Measurements from ENCODE around the gene MRPS26. TPM values are rescaled to one million over a fixed set of nuclear protein-coding genes. Genes with fewer than 3 reads are reported as not detected.
"Not testable (repeated sequence)": the region's sequence is repeated elsewhere in the genome, so short reads cannot be mapped to it uniquely, and the experiment has no call there.

MRPS26 gene
- 10 to 100 TPM; 65.2 to 76.5 (median 70.7) TPM for polyA plus RNA-seq

GRCh38 chr20:3045816-3046676 is at the start of gene MRPS26:
Gene MRPS26, plus strand, starts transcription at chr20:3046052. Its CDS starts 17 bp downstream, at chr20:3046069.
- Mint-ChIP-seq H3K4me3 (peak within 1 kb of the TSS; percentile 81 to 93 (median 85)), H3K4me1 (peaks cover 14 to 16% of the 10 kb centered on the region in 2 donors), H3K27me3 (ENCODE audit: low read depth in 3 of 3) (peaks cover 6 to 16% (median 7%) of the 10 kb centered on the region in 3 donors), H3K36me3 (peaks cover 0 to 14% (median 0%) of the 10 kb centered on the region in 3 donors), H3K9me3 (no peaks in the 10 kb centered on the region), H3K27ac (peak within 1 kb of the TSS; percentile 78 to 87 (median 83))
- DNase-seq = peak; percentile 76 to 79 (median 78)

GRCh38 chr20:2998728-2999127 is 47.1 kb upstream of the MRPS26 start:
- H3K36me3 Mint-ChIP-seq = peaks cover 5 to 22% (median 6%) of the 10 kb centered on the region in 3 donors
- peaks cover 2 to 6% of the 10 kb centered on the region in 2 donors for H3K4me1 Mint-ChIP-seq
- H3K4me3 Mint-ChIP-seq = no peak overlapping the region
- no peaks in the 10 kb centered on the region for H3K9me3 Mint-ChIP-seq
- no peak for DNase-seq
- peak overlapping the region in 2 of 6 donors; percentile 62 to 64 for H3K27ac Mint-ChIP-seq
- peaks cover 2 to 4% (median 4%) of the 10 kb centered on the region in 3 donors for H3K27me3 Mint-ChIP-seq (ENCODE audit: low read depth in 3 of 3)

DNA sequence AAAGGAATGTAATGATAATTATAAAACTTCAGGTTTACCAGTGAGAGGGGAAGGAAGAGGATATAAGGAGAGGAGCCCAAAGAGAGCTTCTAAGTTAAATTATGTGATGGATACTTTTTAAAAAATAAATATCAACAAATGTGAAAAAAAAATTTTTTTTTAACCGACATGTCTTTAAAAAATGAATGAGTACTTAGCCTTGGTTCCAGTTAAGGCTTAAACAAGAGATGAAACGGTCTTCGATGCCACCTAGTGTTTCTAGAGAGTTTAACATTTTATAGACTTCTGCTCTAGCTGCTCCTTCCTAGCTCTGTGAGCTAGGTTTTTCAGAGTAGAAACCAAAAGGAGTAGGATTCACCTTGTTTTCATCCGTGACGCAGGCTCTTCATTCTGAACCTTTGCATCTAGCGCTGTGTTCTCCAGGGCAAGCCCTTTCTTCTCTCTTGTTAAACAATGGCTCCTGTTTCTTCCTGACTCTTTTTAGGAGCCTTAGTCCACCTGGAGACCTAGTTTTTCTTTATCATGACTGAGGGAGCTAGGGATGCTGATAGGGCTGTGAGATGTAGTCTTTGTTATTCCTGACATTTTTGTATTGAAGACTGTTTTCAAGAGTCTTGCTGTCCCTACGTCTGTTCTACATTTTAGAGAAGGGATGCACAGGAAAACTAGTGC is 44.9 kb upstream of the MRPS26 start:
- no peaks in the 10 kb centered on the region for H3K9me3 Mint-ChIP-seq
- DNase-seq = peak; percentile 19 to 64 (median 28)
- H3K4me1 Mint-ChIP-seq = peaks cover 2 to 6% of the 10 kb centered on the region in 2 donors
- H3K27me3 Mint-ChIP-seq (ENCODE audit: low read depth in 3 of 3) = peaks cover 2 to 6% (median 3%) of the 10 kb centered on the region in 3 donors
- H3K27ac Mint-ChIP-seq = peak overlapping the region in 5 of 6 donors; percentile 14 to 64 (median 43)
- no peak overlapping the region for H3K4me3 Mint-ChIP-seq
- H3K36me3 Mint-ChIP-seq = peaks cover 2 to 21% (median 6%) of the 10 kb centered on the region in 3 donors

DNA sequence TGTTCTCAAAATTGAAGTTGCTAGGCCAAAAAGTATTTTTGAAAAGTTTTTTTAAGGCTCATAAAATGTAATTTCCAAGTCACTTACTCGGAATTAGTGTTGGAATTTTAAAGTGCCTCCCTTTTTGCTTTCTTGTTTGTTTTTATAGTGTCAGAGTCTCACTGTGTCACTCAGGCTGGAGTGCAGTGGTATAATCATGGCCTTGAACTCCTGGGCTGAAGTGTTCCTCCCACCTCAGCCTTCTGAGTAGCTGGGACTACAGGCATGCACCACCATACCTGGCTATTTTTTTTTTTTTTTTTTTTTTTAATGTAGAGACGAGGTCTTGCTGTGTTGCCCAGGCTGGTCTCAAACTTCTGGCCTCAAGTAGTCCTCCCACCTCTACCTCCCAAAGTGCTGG is 42.4 kb upstream of the MRPS26 start:
- no peak overlapping the region for H3K27ac Mint-ChIP-seq
- DNase-seq = no peak
- H3K36me3 Mint-ChIP-seq = peaks cover 14 to 33% (median 21%) of the 10 kb centered on the region in 3 donors
- peaks cover 2 to 6% of the 10 kb centered on the region in 2 donors for H3K4me1 Mint-ChIP-seq
- H3K9me3 Mint-ChIP-seq = no peaks in the 10 kb centered on the region
- no peak overlapping the region for H3K4me3 Mint-ChIP-seq
- peaks cover 2 to 4% (median 3%) of the 10 kb centered on the region in 3 donors for H3K27me3 Mint-ChIP-seq (ENCODE audit: low read depth in 3 of 3)

GRCh38 chr20:3010985-3011723 is 34.7 kb upstream of the MRPS26 start:
- no peaks in the 10 kb centered on the region for H3K9me3 Mint-ChIP-seq
- DNase-seq = no peak
- peak overlapping the region in 3 of 6 donors; percentile 40 to 55 (median 42) for H3K27ac Mint-ChIP-seq
- no peaks in the 10 kb centered on the region for H3K4me1 Mint-ChIP-seq
- H3K36me3 Mint-ChIP-seq = peaks cover 16 to 39% (median 32%) of the 10 kb centered on the region in 3 donors
- peaks cover 0 to 5% (median 3%) of the 10 kb centered on the region in 3 donors for H3K27me3 Mint-ChIP-seq (ENCODE audit: low read depth in 3 of 3)
- no peak overlapping the region for H3K4me3 Mint-ChIP-seq

GRCh38 chr20:3011752-3012151 is 34.1 kb upstream of the MRPS26 start:
- no peaks in the 10 kb centered on the region for H3K9me3 Mint-ChIP-seq
- no peak overlapping the region for H3K4me3 Mint-ChIP-seq
- H3K4me1 Mint-ChIP-seq = no peaks in the 10 kb centered on the region
- DNase-seq = no peak
- peaks cover 0 to 5% (median 3%) of the 10 kb centered on the region in 3 donors for H3K27me3 Mint-ChIP-seq (ENCODE audit: low read depth in 3 of 3)
- H3K27ac Mint-ChIP-seq = peak overlapping the region in 2 of 6 donors; percentile 34 to 55
- peaks cover 16 to 42% (median 32%) of the 10 kb centered on the region in 3 donors for H3K36me3 Mint-ChIP-seq

DNA sequence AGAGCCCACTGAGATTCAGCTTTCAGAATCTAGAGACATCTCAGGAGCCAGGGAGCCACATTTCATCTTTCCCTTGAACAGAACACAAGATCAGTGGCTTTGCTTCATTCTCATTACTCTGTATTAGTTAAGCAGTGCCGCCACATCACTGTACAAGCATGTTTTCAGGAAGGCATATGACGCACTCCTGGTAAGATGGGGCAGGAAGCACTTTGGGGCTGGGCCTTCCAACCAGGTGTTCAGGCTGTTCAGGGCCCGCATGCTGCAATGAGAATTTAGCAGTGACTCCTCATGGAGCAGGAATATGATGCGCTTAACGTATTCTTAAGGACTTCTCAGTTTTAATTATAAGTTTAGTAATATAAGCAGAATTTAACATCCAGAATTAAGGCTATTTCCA is 32.1 kb upstream of the MRPS26 start:
- H3K4me3 Mint-ChIP-seq = no peak overlapping the region
- no peaks in the 10 kb centered on the region for H3K4me1 Mint-ChIP-seq
- H3K27me3 Mint-ChIP-seq (ENCODE audit: low read depth in 3 of 3) = peaks cover 0 to 5% (median 3%) of the 10 kb centered on the region in 3 donors
- H3K27ac Mint-ChIP-seq = no peak overlapping the region
- H3K36me3 Mint-ChIP-seq = peaks cover 9 to 38% (median 29%) of the 10 kb centered on the region in 3 donors
- H3K9me3 Mint-ChIP-seq = no peaks in the 10 kb centered on the region
- DNase-seq = no peak

DNA sequence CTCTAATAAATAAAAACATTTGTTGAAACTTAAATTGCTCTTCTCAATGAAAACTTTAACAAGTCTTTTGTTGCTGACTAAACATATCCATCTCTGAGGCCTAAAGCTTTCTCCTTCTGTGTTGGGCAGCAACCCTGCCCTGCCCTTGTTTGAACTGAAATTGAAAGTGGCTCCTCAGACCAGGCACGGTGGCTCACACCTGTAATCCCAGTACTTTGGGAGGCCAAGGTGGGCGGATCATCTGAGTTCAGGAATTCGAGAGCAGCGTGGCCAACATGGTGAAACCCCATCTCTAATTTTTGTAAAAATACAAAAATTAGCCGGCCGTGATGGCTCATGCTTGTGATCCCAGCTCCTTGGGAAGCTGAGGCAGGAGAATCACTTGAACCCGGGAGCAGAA is 31.7 kb upstream of the MRPS26 start:
- no peak for DNase-seq
- H3K9me3 Mint-ChIP-seq = no peaks in the 10 kb centered on the region
- no peak overlapping the region for H3K4me3 Mint-ChIP-seq
- H3K27ac Mint-ChIP-seq = no peak overlapping the region
- no peaks in the 10 kb centered on the region for H3K4me1 Mint-ChIP-seq
- peaks cover 9 to 34% (median 25%) of the 10 kb centered on the region in 3 donors for H3K36me3 Mint-ChIP-seq
- peaks cover 0 to 5% (median 3%) of the 10 kb centered on the region in 3 donors for H3K27me3 Mint-ChIP-seq (ENCODE audit: low read depth in 3 of 3)

DNA sequence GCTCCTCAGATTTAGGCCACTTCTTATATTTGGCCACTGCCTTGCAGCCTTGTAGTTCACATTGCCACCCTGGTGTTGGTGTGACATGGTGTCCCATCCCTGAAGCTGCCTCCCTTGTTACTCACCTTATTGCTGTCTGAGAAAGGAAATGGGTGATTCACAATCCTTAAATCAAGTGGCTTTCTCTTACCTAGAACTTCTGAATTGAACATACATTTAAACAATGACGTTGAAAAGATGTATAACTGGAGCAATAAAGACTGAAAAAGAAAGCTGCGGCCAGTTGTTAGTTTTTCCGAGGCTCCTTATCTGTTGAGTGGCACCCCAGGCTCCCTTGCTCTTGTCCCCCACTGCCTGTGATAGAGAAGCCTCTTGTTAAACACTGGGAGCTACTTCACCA is 31.2 kb upstream of the MRPS26 start:
- peaks cover 9 to 30% (median 20%) of the 10 kb centered on the region in 3 donors for H3K36me3 Mint-ChIP-seq
- no peaks in the 10 kb centered on the region for H3K9me3 Mint-ChIP-seq
- peaks cover 0 to 3% (median 2%) of the 10 kb centered on the region in 3 donors for H3K27me3 Mint-ChIP-seq (ENCODE audit: low read depth in 3 of 3)
- peak overlapping the region in 1 of 6 donors; percentile 73 for H3K27ac Mint-ChIP-seq
- H3K4me3 Mint-ChIP-seq = no peak overlapping the region
- DNase-seq = no peak
- no peaks in the 10 kb centered on the region for H3K4me1 Mint-ChIP-seq

DNA sequence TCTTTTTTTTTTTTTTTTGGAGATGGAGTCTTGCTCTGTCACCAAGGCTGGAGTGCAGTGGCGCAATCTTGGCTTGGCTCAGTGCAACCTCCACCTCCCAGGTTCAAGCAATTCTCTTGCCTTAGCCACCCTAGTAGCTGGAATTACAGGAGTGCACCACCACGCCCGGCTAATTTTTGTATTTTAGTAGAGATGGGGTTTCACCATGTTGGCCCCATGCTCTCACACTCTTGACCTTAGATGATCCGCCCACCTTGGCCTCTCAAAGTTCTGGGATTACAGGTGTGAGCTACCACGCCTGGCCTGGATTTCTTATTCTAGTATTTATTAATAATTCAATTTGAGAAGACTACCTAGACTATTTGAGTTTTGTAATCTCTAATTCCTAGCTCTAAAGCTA is 30.6 kb upstream of the MRPS26 start:
- H3K27ac Mint-ChIP-seq; H3K9me3 Mint-ChIP-seq; H3K4me3 Mint-ChIP-seq; H3K4me1 Mint-ChIP-seq; DNase-seq; H3K27me3 Mint-ChIP-seq (ENCODE audit: low read depth in 3 of 3): not testable (repeated sequence)
- H3K36me3 Mint-ChIP-seq = peaks cover 9 to 30% (median 19%) of the 10 kb centered on the region in 3 donors

DNA sequence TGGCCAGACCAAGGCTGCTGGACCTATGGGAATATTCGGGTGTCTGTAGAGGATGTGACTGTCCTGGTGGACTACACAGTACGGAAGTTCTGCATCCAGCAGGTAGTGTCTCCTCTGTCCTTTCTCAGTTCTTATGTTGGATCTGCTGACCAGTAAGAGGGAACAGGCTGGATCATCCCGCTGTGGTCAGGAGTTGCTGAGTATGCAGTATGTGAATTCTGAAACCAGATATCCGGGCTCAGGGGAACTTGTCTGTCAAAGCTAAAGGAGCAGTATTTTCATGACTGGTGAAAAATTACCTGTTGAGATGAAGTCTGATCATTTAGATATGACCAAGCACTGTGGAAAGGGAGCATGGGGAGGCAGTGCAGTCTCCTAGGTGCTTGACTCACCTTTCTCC is 24.5 kb upstream of the MRPS26 start:
- no peaks in the 10 kb centered on the region for H3K9me3 Mint-ChIP-seq
- no peak overlapping the region for H3K4me3 Mint-ChIP-seq
- no peaks in the 10 kb centered on the region for H3K4me1 Mint-ChIP-seq
- peaks cover 17 to 61% (median 27%) of the 10 kb centered on the region in 3 donors for H3K36me3 Mint-ChIP-seq
- peak overlapping the region in 1 of 6 donors; percentile 53 for H3K27ac Mint-ChIP-seq
- DNase-seq = no peak
- peaks cover 0 to 6% (median 2%) of the 10 kb centered on the region in 3 donors for H3K27me3 Mint-ChIP-seq (ENCODE audit: low read depth in 3 of 3)

DNA sequence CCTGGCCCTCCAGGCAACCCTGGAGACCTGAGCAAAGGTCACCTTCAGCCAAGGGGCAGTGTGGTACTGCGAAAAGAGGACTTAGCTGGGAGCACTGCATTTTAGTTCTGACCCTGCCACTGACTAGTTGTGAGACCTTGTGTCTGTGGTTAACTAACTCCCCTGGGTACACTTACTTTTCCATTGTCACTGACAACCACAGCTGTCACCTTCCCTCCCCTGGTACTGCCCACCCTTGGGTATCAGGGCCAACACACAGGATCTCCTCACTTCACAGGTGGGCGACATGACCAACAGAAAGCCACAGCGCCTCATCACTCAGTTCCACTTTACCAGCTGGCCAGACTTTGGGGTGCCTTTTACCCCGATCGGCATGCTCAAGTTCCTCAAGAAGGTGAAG is 24.1 kb upstream of the MRPS26 start:
- Mint-ChIP-seq H3K27me3 (ENCODE audit: low read depth in 3 of 3) (peaks cover 0 to 7% (median 2%) of the 10 kb centered on the region in 3 donors), H3K4me3 (no peak overlapping the region), H3K9me3 (no peaks in the 10 kb centered on the region), H3K4me1 (no peaks in the 10 kb centered on the region), H3K27ac (peak overlapping the region in 4 of 6 donors; percentile 25 to 60 (median 53)), H3K36me3 (peaks cover 21 to 61% (median 27%) of the 10 kb centered on the region in 3 donors)
- no peak for DNase-seq
